ENCODE measurements around the gene SCLY.
"Not testable (repeated sequence)": the region's sequence is repeated elsewhere in the genome, so short reads cannot be mapped to it uniquely, and the experiment has no call there.

Gene SCLY

GRCh38 chr2:238027591-238028415, 33.0 kb upstream of the SCLY start:
- no peak for DNase-seq (ENCODE audit: low read depth, low spot score)
- H3K4me3 ChIP-seq (ENCODE audit: low read depth, low read length): no peak overlapping the region
- TF ChIP-seq CTCF (IDR thresholded peaks at IDR 0.05; ENCODE audit: low read depth, low read length): no peak
- in situ Hi-C loops (cut with HindIII; ENCODE audit: low sequenced_read_pairs): no loop called here

GRCh38 chr2:238029853-238030252, 30.9 kb upstream of the SCLY start:
- TF ChIP-seq CTCF (IDR thresholded peaks at IDR 0.05; ENCODE audit: low read depth, low read length): no peak
- in situ Hi-C loops (cut with HindIII; ENCODE audit: low sequenced_read_pairs): no loop called here
- no peak overlapping the region for H3K4me3 ChIP-seq (ENCODE audit: low read depth, low read length)
- no peak for DNase-seq (ENCODE audit: low read depth, low spot score)

- H3K4me3 ChIP-seq (ENCODE audit: low read depth, low read length): no peak overlapping the region
- no peak for TF ChIP-seq CTCF (IDR thresholded peaks at IDR 0.05; ENCODE audit: low read depth, low read length)
- in situ Hi-C loops (cut with HindIII; ENCODE audit: low sequenced_read_pairs): no loop called here
- DNase-seq (ENCODE audit: low read depth, low spot score): no peak
Observed at GRCh38 chr2:238030422-238031155, 30.2 kb upstream of the SCLY start.

GRCh38 chr2:238031751-238032150, 29.1 kb upstream of the SCLY start:
- H3K4me3 ChIP-seq (ENCODE audit: low read depth, low read length): no peak overlapping the region
- in situ Hi-C loops (cut with HindIII; ENCODE audit: low sequenced_read_pairs): no loop called here
- no peak for DNase-seq (ENCODE audit: low read depth, low spot score)
- no peak for TF ChIP-seq CTCF (IDR thresholded peaks at IDR 0.05; ENCODE audit: low read depth, low read length)

GRCh38 chr2:238032755-238033337, 28.0 kb upstream of the SCLY start:
- TF ChIP-seq CTCF (IDR thresholded peaks at IDR 0.05; ENCODE audit: low read depth, low read length): no peak
- H3K4me3 ChIP-seq (ENCODE audit: low read depth, low read length): no peak overlapping the region
- in situ Hi-C loops (cut with HindIII; ENCODE audit: low sequenced_read_pairs): no loop called here
- DNase-seq (ENCODE audit: low read depth, low spot score): no peak

GRCh38 chr2:238033991-238034390, 26.8 kb upstream of the SCLY start:
- in situ Hi-C loops (cut with HindIII; ENCODE audit: low sequenced_read_pairs); H3K4me3 ChIP-seq (ENCODE audit: low read depth, low read length); DNase-seq (ENCODE audit: low read depth, low spot score): not testable (repeated sequence)

GRCh38 chr2:238038203-238038602, 22.6 kb upstream of the SCLY start:
- in situ Hi-C loops (cut with HindIII; ENCODE audit: low sequenced_read_pairs): no loop called here
- H3K4me3 ChIP-seq (ENCODE audit: low read depth, low read length): no peak overlapping the region
- no peak for DNase-seq (ENCODE audit: low read depth, low spot score)
- no peak for TF ChIP-seq CTCF (IDR thresholded peaks at IDR 0.05; ENCODE audit: low read depth, low read length)

All from astrocyte of the spinal cord (primary cell).